GM12891 (cell line): ENCODE results near the gene VPS13D.

Experiments used
- POLR2A ChIP-seq: IDR thresholded peaks from 2 replicates; pipeline ENCODE4 v1.6.1; 2011; ENCODE audit warnings: low read depth, low read length, control low read depth
- POLR2AphosphoS5 ChIP-seq: IDR thresholded peaks from 2 replicates; pipeline ENCODE4 v1.6.1; 2011; ENCODE audit warnings: low read depth, low read length, control low read depth
- POU2F2 ChIP-seq: IDR thresholded peaks from 2 replicates; pipeline ENCODE4 v1.6.1; 2011; ENCODE audit warnings: low read depth, mild to moderate bottlenecking, control low read depth, low read length, moderate library complexity
- SPI1 ChIP-seq: IDR thresholded peaks from 2 replicates; pipeline ENCODE4 v1.6.1; 2011; ENCODE audit warnings: low read depth, low read length, control low read depth
- TAF1 ChIP-seq: IDR thresholded peaks from 2 replicates; pipeline ENCODE4 v1.6.1; 2011; ENCODE audit warnings: low read depth, low read length, control low read depth

DNA sequence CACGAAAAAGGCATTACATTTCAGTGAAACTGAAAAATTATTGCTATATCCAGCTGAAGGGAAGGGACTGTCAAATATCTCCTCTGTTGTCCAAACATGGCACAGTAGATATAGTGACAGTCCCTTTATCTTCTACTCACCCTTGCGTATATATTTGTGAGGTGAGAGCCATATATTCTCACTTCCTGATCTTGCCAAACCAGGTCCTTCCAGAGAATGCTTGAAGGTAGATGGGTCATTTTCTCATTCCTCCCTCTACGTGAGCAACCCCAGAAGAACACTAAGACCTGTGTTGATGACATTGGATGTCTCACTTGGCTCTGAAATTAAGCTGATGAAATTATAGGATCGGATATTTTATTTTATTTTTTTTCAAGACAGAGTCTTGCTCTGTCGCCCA is 237.0 kb downstream of the VPS13D start:
- no peak for TF ChIP-seq POLR2A
- TF ChIP-seq SPI1: no peak
- TF ChIP-seq POLR2AphosphoS5: no peak
- no peak for TF ChIP-seq TAF1
- no peak for TF ChIP-seq POU2F2
